Left hindlimb (tissue), 1 donor: Measurements from ENCODE around the gene POLA1.
"Not testable (repeated sequence)": the region's sequence is repeated elsewhere in the genome, so short reads cannot be mapped to it uniquely, and the experiment has no call there.

Experiments
- DNase-seq: peaks from one replicate; pipeline ENCODE4 v3.0.0-alpha.2; 2018

POLA1 gene

GRCh38 chrX:24693453-24694202 lies at the start of gene POLA1:
POLA1 (plus strand) TSS chrX:24693918; CDS start chrX:24693962, 44 bp downstream.
- peak; percentile 95 for DNase-seq

DNA sequence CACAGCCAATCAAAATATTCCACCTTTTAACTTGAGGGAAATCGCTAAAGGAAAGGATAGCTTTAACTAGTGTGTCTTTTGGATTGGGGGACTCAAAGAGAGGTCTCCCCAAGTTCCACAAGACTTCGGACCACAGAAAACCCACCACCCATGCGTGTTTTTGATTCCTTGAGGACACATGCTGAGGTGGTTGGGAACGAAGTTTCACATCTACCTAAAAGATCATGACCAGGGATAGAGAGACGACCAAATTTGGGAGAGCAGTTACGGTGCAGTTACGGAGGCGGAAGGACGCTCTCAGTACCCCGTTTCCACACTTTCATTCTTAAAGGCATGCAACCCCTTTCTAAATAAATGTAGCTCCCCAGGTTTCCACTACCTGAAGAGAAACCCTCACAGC lies 47.7 kb upstream of the POLA1 start:
- DNase-seq = no peak

DNA sequence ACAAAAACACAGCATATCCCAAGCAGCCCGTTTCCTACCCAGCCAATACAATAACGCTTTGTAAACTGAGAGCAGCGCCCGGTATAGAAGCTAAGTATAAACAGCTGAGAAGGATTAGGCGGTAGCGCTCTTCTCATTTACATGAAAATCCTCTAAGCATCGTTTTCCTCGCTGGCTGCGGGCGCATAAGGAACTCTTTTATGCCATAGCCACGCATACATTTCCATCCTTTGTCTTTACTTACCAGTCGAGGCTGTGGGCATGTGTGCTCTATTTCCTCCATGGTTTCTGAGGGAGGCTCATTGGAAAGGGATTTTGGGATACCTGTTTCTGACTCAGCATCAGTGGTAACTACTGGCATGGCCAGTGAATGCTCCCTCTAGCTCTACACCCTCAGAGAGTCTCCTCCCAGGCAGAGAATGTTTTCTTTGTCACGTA lies 47.0 kb upstream of the POLA1 start:
- no peak for DNase-seq

DNA sequence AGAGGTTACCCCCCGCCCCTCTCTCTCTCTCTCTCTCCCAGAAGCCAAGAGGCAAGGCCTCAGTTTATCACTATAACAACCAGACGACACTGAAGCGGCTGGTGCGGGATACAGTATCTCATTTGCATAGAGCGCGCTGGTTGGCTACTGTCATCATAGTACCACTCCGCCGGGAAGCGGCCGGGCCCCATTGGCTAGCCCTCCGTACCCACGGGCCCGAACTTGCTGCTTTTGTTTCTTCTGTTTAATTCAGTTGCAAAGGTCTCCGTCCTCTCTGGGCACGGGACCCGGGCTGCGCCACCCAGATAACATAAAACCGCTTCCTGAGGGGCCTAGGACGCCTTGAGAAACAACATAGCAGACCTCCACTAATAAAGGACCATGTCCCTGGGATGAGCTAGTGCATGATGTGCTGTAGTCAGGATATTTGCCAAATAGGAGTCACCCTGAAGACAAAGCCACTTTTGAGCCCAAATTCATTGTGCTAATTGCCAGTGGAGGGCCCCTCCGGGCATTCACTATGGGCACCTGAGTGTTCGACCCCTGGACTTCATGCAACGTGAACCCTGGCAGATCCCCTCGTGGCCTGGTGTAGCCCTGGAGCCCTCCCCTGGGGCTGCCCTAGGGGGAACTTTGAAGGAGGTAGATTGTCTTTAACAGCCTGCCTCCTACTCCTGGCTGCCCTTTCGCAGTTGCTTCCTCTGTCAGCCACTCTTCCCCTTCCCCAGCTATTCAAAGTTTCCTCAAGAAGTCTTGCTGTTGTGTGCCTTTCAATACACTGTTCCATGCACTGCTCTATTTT lies 46.3 kb upstream of the POLA1 start, which contains the start of gene PCYT1B:
PCYT1B (minus strand) TSS at position 91 of the 802 bp plus-strand sequence. CDS start 242 bp downstream, outside the sequence.
- peak; percentile 86 for DNase-seq

DNA sequence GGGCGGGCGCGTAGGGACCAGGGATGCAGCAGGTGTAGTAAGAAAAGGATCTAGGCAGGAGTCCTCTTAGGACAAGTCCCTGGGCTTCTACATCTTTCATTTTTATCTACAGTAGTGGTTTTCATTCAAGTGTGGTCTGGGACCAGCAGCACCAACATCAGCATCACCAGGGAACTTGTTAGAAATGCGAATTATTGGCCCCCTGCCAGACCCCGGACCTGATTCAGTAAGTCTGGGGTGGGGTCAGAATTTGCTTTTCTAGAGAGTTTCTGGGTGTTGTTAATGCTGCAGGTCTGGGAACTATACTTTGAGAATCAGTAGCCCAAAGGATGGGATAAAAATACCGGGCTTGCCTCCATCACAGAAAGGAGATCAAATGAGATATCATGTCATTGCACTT lies 45.2 kb upstream of the POLA1 start:
- no peak for DNase-seq

- no peak for DNase-seq
Observed at GRCh38 chrX:24651783-24652182, 41.9 kb upstream of the POLA1 start.

- not testable (repeated sequence) for DNase-seq
Observed at GRCh38 chrX:24655679-24656078, 38.0 kb upstream of the POLA1 start.

DNA sequence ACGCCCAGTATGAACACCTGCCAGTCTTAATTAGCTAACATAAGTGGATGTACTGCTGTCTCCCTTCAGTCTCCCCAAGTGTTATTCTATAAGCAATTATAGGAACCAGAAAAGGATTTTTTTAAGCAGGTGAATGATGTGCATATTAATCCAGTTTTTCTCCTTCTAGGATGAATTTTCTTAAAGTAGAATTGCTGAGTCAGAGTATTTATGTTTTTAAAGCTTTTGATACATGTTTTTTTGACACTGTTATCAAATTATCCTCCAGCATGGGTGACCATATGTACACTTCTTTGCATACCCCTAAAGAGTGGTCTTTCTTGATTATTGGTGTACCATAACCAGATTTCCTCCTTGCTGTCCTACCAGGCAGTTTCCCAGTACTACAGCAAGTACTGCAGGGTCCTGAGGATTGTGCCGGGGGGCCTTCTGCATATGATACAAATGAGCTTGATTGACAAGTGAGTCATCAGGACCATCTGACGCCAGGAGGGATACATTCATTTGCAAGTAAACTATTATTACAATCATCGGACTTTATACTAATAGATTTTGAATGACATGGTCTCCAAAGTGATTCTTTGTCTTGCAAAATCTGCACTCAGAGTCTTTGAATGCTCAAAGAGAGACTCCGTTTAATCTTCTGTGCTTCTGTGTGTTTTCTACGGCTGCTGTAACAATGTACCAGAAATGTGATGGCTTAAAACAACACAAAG lies 35.9 kb upstream of the POLA1 start:
- DNase-seq = no peak

GRCh38 chrX:24658421-24658820 lies 35.3 kb upstream of the POLA1 start:
- no peak for DNase-seq

GRCh38 chrX:24659106-24659505 lies 34.6 kb upstream of the POLA1 start:
- no peak for DNase-seq

- no peak for DNase-seq
Observed at GRCh38 chrX:24659646-24660045, 34.1 kb upstream of the POLA1 start.

DNA sequence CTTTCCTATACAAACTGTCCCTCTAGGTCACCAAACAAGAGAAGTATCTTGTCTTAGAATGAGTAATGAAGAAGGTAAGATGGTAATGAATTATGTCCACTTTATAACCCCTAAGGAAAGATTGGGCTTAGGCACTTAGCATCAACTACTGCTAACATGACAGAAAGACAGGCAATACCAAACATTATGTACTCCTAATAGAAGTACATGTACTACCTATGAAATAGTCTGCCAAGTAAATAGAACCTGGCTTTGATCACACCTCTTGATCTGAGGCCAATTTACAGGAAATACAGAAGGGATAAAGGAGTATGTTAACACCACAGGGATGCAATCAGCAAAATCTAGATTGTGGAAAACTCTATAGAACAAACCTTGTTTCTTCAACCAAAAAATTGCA lies 32.4 kb upstream of the POLA1 start:
- DNase-seq = no peak

DNA sequence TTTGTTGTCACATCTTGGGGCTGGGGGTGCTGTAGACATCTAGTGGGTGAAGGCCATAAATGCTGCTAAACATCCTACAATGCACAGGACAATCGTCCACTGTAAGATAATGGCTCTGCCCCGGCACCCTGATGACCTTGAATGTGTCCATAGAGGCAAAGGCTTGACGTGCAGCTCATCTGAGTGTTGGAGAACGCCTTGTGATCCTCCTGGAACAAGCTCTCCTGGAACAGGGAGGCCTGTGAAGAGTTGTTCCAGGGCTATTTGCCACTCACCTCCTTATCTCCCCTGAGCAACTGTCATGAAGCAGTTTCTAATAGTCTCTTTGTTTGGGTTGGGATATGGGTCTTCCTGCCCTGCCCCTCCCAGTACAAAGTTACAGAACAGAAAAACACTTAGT lies 31.4 kb upstream of the POLA1 start:
- no peak for DNase-seq

GRCh38 chrX:24668111-24668510 lies 25.6 kb upstream of the POLA1 start:
- DNase-seq = no peak

DNA sequence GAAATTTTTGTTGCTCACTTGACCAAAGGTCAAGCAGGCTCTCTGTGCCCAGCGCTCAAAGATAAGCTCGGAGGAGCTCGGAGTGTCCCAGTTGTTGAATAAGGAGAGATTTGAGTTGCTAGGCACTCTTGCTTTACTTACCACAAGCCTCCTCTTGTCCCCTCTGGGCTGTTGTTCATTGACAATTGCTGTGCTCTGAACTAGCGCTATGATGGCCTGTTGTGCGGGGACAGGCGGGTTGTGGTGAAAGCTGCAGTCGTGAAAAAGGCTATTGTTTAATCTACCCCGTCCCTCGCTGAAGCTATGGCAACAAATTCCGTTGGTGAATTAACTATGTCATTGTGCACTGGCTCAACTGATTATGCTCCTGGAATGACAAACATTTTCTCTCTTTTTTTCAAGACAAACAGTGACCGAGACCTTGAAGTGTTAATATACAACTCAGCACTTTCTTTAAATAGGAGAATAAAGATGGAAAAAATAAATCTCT lies 21.0 kb upstream of the POLA1 start:
- no peak for DNase-seq

- DNase-seq = no peak
Observed at GRCh38 chrX:24673424-24673823, 20.3 kb upstream of the POLA1 start.

DNA sequence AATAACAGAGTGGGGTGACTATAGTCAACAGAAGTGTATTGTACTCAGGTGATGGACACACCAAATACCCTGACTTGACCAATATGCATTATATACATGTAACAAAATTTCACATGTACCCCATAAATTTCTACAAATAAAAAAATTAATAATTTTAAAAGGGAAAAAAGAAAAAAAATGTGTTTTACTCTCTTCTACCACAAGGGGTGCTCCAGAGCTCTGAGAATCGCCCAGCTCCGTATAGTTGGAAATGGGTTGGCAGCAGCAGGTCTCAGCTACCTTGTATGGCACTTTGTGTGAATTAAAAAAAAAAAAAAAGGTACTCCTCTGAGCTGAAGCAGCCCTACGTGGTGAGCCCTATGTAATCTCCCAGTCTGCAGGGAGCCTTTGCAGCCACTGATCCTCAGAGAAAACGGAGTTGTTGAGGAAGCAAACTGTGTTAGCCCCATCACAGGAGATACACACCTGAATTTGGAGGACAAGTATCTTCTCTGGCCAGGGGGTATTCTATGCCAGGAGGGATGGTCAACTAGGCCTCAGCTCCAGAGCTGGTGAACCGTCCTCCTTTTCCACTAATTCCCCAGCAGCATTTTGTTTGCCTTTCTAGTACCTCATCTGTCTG lies 17.2 kb upstream of the POLA1 start:
- no peak for DNase-seq

DNA sequence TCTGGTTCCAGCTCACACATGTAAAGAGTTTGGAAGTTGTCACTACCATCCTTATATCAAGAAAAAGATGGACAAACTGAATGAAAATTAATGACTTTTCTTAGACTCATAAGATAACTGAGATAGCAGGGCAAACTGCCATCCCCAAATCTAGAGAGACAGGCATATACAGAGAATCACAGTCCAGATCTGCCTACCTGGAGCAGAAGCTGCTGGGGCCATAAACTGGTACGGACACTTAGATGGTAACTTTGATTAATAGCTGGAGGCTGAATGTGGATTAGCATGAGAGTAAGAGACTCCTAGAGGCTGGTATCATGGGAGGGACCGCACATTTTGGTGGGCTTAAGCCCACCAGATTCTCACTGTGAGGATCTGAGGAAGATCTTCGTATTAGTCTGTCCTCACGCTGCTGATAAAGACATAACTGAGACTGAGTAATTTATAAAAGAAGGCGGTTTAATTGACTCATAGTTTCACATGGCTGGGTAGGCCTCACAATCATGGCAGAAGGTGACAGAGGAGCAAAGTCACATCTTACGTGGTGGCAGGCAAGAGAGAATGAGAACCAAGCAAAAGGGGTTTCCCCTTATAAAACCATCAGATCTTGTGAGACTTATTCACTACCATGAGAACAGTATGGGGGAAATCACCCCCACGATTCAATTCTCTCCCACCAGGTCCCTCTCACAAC lies 10.8 kb upstream of the POLA1 start:
- DNase-seq = no peak

GRCh38 chrX:24684048-24684447 lies 9.7 kb upstream of the POLA1 start:
- DNase-seq = no peak

- DNase-seq = no peak
Observed at GRCh38 chrX:24692305-24692704, 1.4 kb upstream of the POLA1 start.

DNA sequence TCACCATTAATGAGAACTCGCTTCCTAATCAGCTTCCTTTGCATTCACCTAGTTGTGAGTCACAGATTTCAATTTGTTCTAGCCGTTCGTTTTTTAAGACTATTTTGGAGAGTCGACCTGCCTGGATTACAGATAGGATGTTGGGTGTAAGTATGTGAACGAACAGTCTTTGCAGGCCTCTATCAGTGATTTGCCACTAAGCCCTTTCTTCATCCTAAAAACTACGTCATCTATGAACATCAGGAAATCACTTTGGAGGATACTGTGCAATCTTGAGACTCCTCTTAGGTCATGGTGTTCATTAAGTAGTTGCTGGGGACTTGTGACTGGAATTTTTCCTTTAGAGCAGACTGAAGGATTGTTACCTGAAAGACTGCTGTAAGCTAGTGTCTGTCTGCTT lies 1.1 kb downstream of the POLA1 start:
- DNase-seq = no peak

GRCh38 chrX:24696294-24696693 lies 2.6 kb downstream of the POLA1 start:
- DNase-seq = no peak
